Brain microvascular endothelial cell (primary cell): ENCODE data around the gene NEB.
A peak's percentile ranks its signal among the peaks of the same experiment; 100 is the strongest.

Experiments used
- DNase-seq: peaks from one replicate; pipeline ENCODE4 v3.0.0-alpha.2; 2020
- H3K27ac ChIP-seq: fragments of 250-450 bp; sonication (Bioruptor Pico); 2 replicates; pipeline ENCODE4 v1.5.1; 2020; ENCODE audit warnings: mild to moderate bottlenecking, moderate library complexity
- H3K27me3 ChIP-seq: fragments of 250-450 bp; sonication (Bioruptor Pico); replicated peaks from 2 replicates; pipeline ENCODE4 v1.5.1; 2020; ENCODE audit warnings: mild to moderate bottlenecking
- H3K36me3 ChIP-seq: fragments of 250-450 bp; sonication (Bioruptor Pico); replicated peaks from 2 replicates; pipeline ENCODE4 v1.5.1; 2020; ENCODE audit warnings: mild to moderate bottlenecking
- H3K4me3 ChIP-seq: 2 replicates; pipeline ENCODE4 v1.5.1; 2011; ENCODE audit warnings: low read depth, mild to moderate bottlenecking, control low read depth, low read length, moderate library complexity
- CTCF ChIP-seq: IDR thresholded peaks from 2 replicates; pipeline ENCODE4 v1.5.1; 2011; ENCODE audit warnings: low read depth, mild to moderate bottlenecking, moderate library complexity, low read length, control low read depth, inconsistent platforms; ENCODE audit errors: missing control alignments
- in situ Hi-C: cut with HindIII; loops from 2 replicates; pipeline ENCODE4 v1.10.0; 2017; ENCODE audit warnings: low sequenced_read_pairs, low pct_ligation_motif_present

NEB gene

GRCh38 chr2:151664520-151664919 lies 69.8 kb downstream of the NEB start:
- DNase-seq = no peak
- in situ Hi-C loops = no loop called here
- no peak for TF ChIP-seq CTCF
- no peaks in the 10 kb centered on the region for H3K27me3 ChIP-seq
- H3K36me3 ChIP-seq = no peaks in the 10 kb centered on the region
- H3K27ac ChIP-seq = no peak overlapping the region
- H3K4me3 ChIP-seq = no peak overlapping the region

DNA sequence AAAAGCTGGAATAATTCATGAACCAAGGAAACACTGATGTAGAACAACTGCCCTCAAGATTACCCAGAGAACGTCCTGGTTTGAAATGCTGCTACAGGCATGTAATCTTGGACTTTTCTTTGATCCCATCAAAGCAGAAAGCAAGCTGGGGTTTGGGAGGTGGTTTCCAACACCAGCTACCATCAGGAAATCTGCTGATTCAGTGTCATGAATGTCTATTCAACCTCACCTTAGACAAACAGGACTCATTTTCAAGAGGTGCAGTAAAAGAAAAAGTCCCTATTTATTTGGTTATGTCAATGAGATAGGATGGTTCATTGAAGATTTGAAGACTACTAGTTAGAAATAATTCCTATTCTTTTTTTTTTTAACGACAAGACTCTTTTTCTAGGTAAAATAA lies 72.7 kb downstream of the NEB start:
- H3K36me3 ChIP-seq = no peaks in the 10 kb centered on the region
- no peak overlapping the region for H3K4me3 ChIP-seq
- TF ChIP-seq CTCF = no peak
- no peak overlapping the region for H3K27ac ChIP-seq
- in situ Hi-C loops = no loop called here
- no peaks in the 10 kb centered on the region for H3K27me3 ChIP-seq
- DNase-seq = no peak

DNA sequence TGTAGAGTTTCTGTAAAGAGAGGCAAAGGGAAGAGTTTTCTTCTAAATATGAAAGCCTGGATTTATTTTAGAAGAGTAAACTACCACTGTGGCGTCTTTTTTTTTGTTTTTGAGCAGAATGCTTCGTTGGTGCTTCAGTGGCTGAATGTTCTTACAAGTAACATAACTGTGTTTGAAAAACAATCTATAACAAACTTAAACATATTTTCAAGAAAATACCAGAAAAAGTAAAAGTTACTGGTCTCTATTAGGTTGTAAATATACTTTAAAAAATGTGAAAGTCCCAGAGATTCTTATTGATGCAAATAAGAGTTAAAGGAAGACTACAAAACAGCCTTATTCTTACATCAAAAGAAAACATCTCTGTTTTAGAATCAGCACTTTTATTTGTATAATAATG lies 76.2 kb downstream of the NEB start:
- no peaks in the 10 kb centered on the region for H3K27me3 ChIP-seq
- TF ChIP-seq CTCF = no peak
- no peak for DNase-seq
- H3K4me3 ChIP-seq = no peak overlapping the region
- no peak overlapping the region for H3K27ac ChIP-seq
- no peaks in the 10 kb centered on the region for H3K36me3 ChIP-seq
- in situ Hi-C loops = no loop called here

DNA sequence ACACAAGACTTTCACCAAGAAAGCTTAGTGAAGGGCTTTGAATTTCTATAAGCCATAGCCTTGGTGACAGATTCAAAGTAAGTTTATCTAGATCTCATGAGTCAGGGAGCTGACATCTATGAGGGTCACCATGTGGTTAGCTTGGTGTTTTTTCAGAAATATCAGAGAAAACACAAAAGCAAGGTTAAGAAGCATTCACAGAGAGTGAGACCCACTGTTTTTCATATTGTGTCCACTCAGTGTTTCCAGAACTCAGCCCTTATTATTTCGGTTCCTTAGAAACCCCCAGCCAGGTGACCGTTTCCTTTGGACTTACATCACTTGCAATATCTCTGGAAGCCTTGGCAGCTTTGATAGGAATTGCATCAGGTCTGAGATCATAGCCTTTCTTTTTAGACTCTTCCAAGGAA lies 76.6 kb downstream of the NEB start:
- no peak overlapping the region for H3K4me3 ChIP-seq
- in situ Hi-C loops = no loop called here
- H3K27me3 ChIP-seq = no peaks in the 10 kb centered on the region
- peak; percentile 70 for DNase-seq
- peak overlapping the region; percentile 10 for H3K27ac ChIP-seq
- no peaks in the 10 kb centered on the region for H3K36me3 ChIP-seq
- no peak for TF ChIP-seq CTCF

- in situ Hi-C loops = no loop called here
- H3K27me3 ChIP-seq = no peaks in the 10 kb centered on the region
- no peak for TF ChIP-seq CTCF
- H3K36me3 ChIP-seq = no peaks in the 10 kb centered on the region
- no peak overlapping the region for H3K27ac ChIP-seq
- no peak overlapping the region for H3K4me3 ChIP-seq
- DNase-seq = no peak
These were observed 78.4 kb downstream of the NEB start for GRCh38 chr2:151655663-151656398.

GRCh38 chr2:151654891-151655290 lies 79.4 kb downstream of the NEB start:
- no peak for TF ChIP-seq CTCF
- in situ Hi-C loops = no loop called here
- no peaks in the 10 kb centered on the region for H3K36me3 ChIP-seq
- DNase-seq = no peak
- no peak overlapping the region for H3K4me3 ChIP-seq
- no peaks in the 10 kb centered on the region for H3K27me3 ChIP-seq
- no peak overlapping the region for H3K27ac ChIP-seq
